Motor neuron (in vitro differentiated cells): ENCODE data around the gene DEPDC5. TPM values are rescaled to one million over a fixed set of nuclear protein-coding genes. Genes with fewer than 3 reads are reported as not detected.

ENCODE experiments used
- ATAC-seq, 8 experiments: fragments of 200-7000 bp; cut with Tn5 transposase; replicated peaks in 6 of 8; 2 replicates each; pipeline ENCODE4 v1.8.0; 2021; ENCODE audit warnings: mild to moderate bottlenecking in 8 of 8, moderate library complexity in 8 of 8
- H3K27ac ChIP-seq, 2 donors: fragments of 250-450 bp; sonication (Bioruptor Pico); 2 replicates each; pipeline ENCODE4 v1.9.0; 2021; ENCODE audit warnings: antibody characterized with exemption in 2 of 2, mild to moderate bottlenecking in 2 of 2, moderate library complexity in 1 of 2
- H3K4me1 ChIP-seq, 2 donors: fragments of 250-450 bp; sonication (Bioruptor Pico); replicated peaks in 1 of 2; 2 replicates each; pipeline ENCODE4 v1.6.1; 2021; ENCODE audit warnings: antibody characterized with exemption in 2 of 2, mild to moderate bottlenecking in 2 of 2, moderate library complexity in 1 of 2
- H3K4me3 ChIP-seq, 5 donors: fragments of 250-450 bp; sonication (Bioruptor Pico); 2 replicates each; pipeline ENCODE4 v1.9.0; 2021; ENCODE audit warnings: antibody characterized with exemption in 5 of 5, mild to moderate bottlenecking in 5 of 5, moderate library complexity in 4 of 5
- WGBS, 10 experiments: fragments of 450-650 bp; shearing (Covaris generic); methylation state at CpG; one replicate each; pipeline ENCODE4 v1.0.0; 2022; 5-methylcytosine and 5-hydroxymethylcytosine counted together
- in situ Hi-C, 9 experiments: fragments of 400-800 bp; cut with MboI; loops; one replicate each; pipeline ENCODE4 v1.15.0; 2021; ENCODE audit warnings: low sequenced_read_pairs in 9 of 9, low pct_unique_long_range_greater_than_20kb in 2 of 9; ENCODE audit not compliant: unreplicated experiment in 9 of 9
- total RNA-seq, 8 experiments: library from RNA; unstranded; fragments of 300-600 nt; gene quantifications; 2 replicates each; pipeline versions ENCODE4 v1.2.3 to v1.2.4, GENCODE V29; 2022

Gene DEPDC5
- total RNA-seq, 8 experiments from 2014 or later = 10.4 to 35.6 (median 14.6) TPM

- Histone ChIP-seq H3K27ac (no peak overlapping the region), H3K4me1 (peaks cover 0 to 4% of the 10 kb centered on the region in 2 donors), H3K4me3 (no peak overlapping the region)
- in situ Hi-C loops = no loop called here
- 0 to 100% (median 40%) methylated on average over 1 to 6 of the region's 6 CpGs; no CpG with 5 or more reads in 1 of the 10 experiments for WGBS, 10 experiments
- peak; percentile 35 to 93 (median 56) for ATAC-seq
Observed at GRCh38 chr22:31826443-31826842, 72.6 kb downstream of the DEPDC5 start.

GRCh38 chr22:31828739-31829138 is 74.9 kb downstream of the DEPDC5 start:
- ATAC-seq = no peak
- Histone ChIP-seq H3K4me1 (peaks cover 0 to 4% of the 10 kb centered on the region in 2 donors), H3K4me3 (no peak overlapping the region), H3K27ac (no peak overlapping the region)
- 0 to 100% (median 81%) methylated on average over 1 to 4 of the region's 5 CpGs for WGBS, 10 experiments
- in situ Hi-C loops = no loop called here

- peaks cover 0 to 4% of the 10 kb centered on the region in 2 donors for H3K4me1 ChIP-seq
- WGBS, 10 experiments = 33 to 100% (median 85%) methylated on average over 1 of the region's 1 CpG; no CpG with 5 or more reads in 4 of the 10 experiments
- in situ Hi-C loops = no loop called here
- H3K27ac ChIP-seq = no peak overlapping the region
- H3K4me3 ChIP-seq = no peak overlapping the region
- ATAC-seq = peak; percentile 46 to 87 (median 64)
Observed at GRCh38 chr22:31829505-31829904, 75.7 kb downstream of the DEPDC5 start.

GRCh38 chr22:31830721-31831070 is 76.9 kb downstream of the DEPDC5 start:
- H3K27ac ChIP-seq = no peak overlapping the region
- no peak for ATAC-seq

GRCh38 chr22:31833930-31834329 is 80.1 kb downstream of the DEPDC5 start:
- no peak for ATAC-seq
- Histone ChIP-seq H3K27ac (no peak overlapping the region), H3K4me3 (no peak overlapping the region), H3K4me1 (no peaks in the 10 kb centered on the region)
- 80% methylated on average over 1 of the region's 1 CpG; no CpG with 5 or more reads in 9 of the 10 experiments for WGBS, 10 experiments
- in situ Hi-C loops = no loop called here

More at GRCh38 chr22:31830721-31831070, 76.9 kb downstream of the DEPDC5 start:
- Histone ChIP-seq H3K4me3 (no peak overlapping the region), H3K4me1 (peaks cover 0 to 4% of the 10 kb centered on the region in 2 donors)
- WGBS, 10 experiments = 20 to 100% (median 75%) methylated on average over 1 of the region's 1 CpG; no CpG with 5 or more reads in 1 of the 10 experiments
- in situ Hi-C loops = no loop called here

GRCh38 chr22:31836010-31836409 is 82.2 kb downstream of the DEPDC5 start:
- no peak overlapping the region for H3K27ac ChIP-seq
- peak in 1 of 8 experiments; percentile 23 for ATAC-seq
- 64 to 100% (median 83%) methylated on average over 1 to 5 of the region's 5 CpGs; no CpG with 5 or more reads in 1 of the 10 experiments for WGBS, 10 experiments
- peaks cover 0 to 4% of the 10 kb centered on the region in 2 donors for H3K4me1 ChIP-seq
- no peak overlapping the region for H3K4me3 ChIP-seq
- in situ Hi-C loops = no loop called here

- WGBS, 10 experiments = 53 to 100% (median 80%) methylated on average over 1 to 3 of the region's 3 CpGs; no CpG with 5 or more reads in 2 of the 10 experiments
- ATAC-seq = no peak
- Histone ChIP-seq H3K27ac (no peak overlapping the region), H3K4me1 (peaks cover 0 to 4% of the 10 kb centered on the region in 2 donors), H3K4me3 (no peak overlapping the region)
- in situ Hi-C loops = no loop called here
Observed at GRCh38 chr22:31838917-31839316, 85.1 kb downstream of the DEPDC5 start.

GRCh38 chr22:31839986-31840385 is 86.2 kb downstream of the DEPDC5 start:
- 88 to 100% (median 100%) methylated on average over 1 of the region's 1 CpG; no CpG with 5 or more reads in 5 of the 10 experiments for WGBS, 10 experiments
- H3K27ac ChIP-seq = no peak overlapping the region
- ATAC-seq = no peak
- peaks cover 0 to 4% of the 10 kb centered on the region in 2 donors for H3K4me1 ChIP-seq
- H3K4me3 ChIP-seq = no peak overlapping the region
- in situ Hi-C loops = no loop called here

GRCh38 chr22:31840585-31840984 is 86.8 kb downstream of the DEPDC5 start:
- in situ Hi-C loops = no loop called here
- peak in 3 of 8 experiments; percentile 47 to 90 (median 53) for ATAC-seq
- Histone ChIP-seq H3K4me3 (no peak overlapping the region), H3K27ac (no peak overlapping the region), H3K4me1 (peaks cover 0 to 4% of the 10 kb centered on the region in 2 donors)

GRCh38 chr22:31841078-31841827 is 87.4 kb downstream of the DEPDC5 start:
- Histone ChIP-seq H3K27ac (no peak overlapping the region), H3K4me1 (peaks cover 0 to 4% of the 10 kb centered on the region in 2 donors), H3K4me3 (no peak overlapping the region)
- 60 to 96% (median 80%) methylated on average over 1 to 8 of the region's 8 CpGs; no CpG with 5 or more reads in 1 of the 10 experiments for WGBS, 10 experiments
- ATAC-seq = peak in 1 of 8 experiments; percentile 29
- in situ Hi-C loops = no loop called here

GRCh38 chr22:31843526-31843925 is 89.7 kb downstream of the DEPDC5 start:
- Histone ChIP-seq H3K27ac (no peak overlapping the region), H3K4me3 (no peak overlapping the region), H3K4me1 (peaks cover 0 to 4% of the 10 kb centered on the region in 2 donors)
- WGBS, 10 experiments = 78 to 100% (median 83%) methylated on average over 1 to 3 of the region's 4 CpGs; no CpG with 5 or more reads in 3 of the 10 experiments
- no peak for ATAC-seq
- in situ Hi-C loops = no loop called here

GRCh38 chr22:31844941-31845340 is 91.1 kb downstream of the DEPDC5 start:
- in situ Hi-C loops = no loop called here
- WGBS, 10 experiments = 91 to 100% (median 99%) methylated on average over 1 to 13 of the region's 17 CpGs; no CpG with 5 or more reads in 5 of the 10 experiments
- no peak for ATAC-seq

GRCh38 chr22:31846161-31847115 is 92.6 kb downstream of the DEPDC5 start:
- 75 to 100% (median 92%) methylated on average over 1 to 3 of the region's 6 CpGs; no CpG with 5 or more reads in 1 of the 10 experiments for WGBS, 10 experiments
- Histone ChIP-seq H3K4me3 (no peak overlapping the region), H3K4me1 (no peaks in the 10 kb centered on the region), H3K27ac (no peak overlapping the region)
- ATAC-seq = peak in 1 of 8 experiments; percentile 37
- in situ Hi-C loops = no loop called here

More at GRCh38 chr22:31844941-31845340, 91.1 kb downstream of the DEPDC5 start:
- H3K4me1 ChIP-seq = peaks cover 0 to 4% of the 10 kb centered on the region in 2 donors
- H3K27ac ChIP-seq = no peak overlapping the region
- H3K4me3 ChIP-seq = no peak overlapping the region
